Stimulated activated effector memory CD8-positive, alpha-beta T cell treated with anti-CD3 and anti-CD28 coated beads, Interleukin-12 subunit alpha, Interleukin-12 subunit beta, amount 100 ng/mL, for 72 hours (primary cell): ENCODE data around the gene APPBP2.
"Not testable (repeated sequence)": the region's sequence is repeated elsewhere in the genome, so short reads cannot be mapped to it uniquely, and the experiment has no call there.

Experiments used
- ATAC-seq: fragments of 150-1000 bp; cut with Tn5 transposase; 2 replicates; pipeline ENCODE4 v1.10.0; 2021
- DNase-seq, 2 donors: peaks; one replicate each; pipeline ENCODE4 v3.0.0; 2021 to 2022; ENCODE audit warnings: low spot score in 2 of 2
- H3K27ac Mint-ChIP-seq: one replicate; pipeline ENCODE4 v1.8.0; 2022; ENCODE audit warnings: mild to moderate bottlenecking, mixed read lengths
- H3K36me3 Mint-ChIP-seq: one replicate; pipeline ENCODE4 v1.8.0; 2022; ENCODE audit warnings: mild to moderate bottlenecking, mixed read lengths
- H3K4me1 Mint-ChIP-seq: one replicate; pipeline ENCODE4 v1.8.0; 2022; ENCODE audit warnings: mixed read lengths
- H3K4me3 Mint-ChIP-seq: one replicate; pipeline ENCODE4 v1.8.0; 2022; ENCODE audit warnings: mild to moderate bottlenecking, mixed read lengths
- H3K9me3 Mint-ChIP-seq: one replicate; pipeline ENCODE4 v1.8.0; 2022; ENCODE audit warnings: mixed read lengths

Gene APPBP2

DNA sequence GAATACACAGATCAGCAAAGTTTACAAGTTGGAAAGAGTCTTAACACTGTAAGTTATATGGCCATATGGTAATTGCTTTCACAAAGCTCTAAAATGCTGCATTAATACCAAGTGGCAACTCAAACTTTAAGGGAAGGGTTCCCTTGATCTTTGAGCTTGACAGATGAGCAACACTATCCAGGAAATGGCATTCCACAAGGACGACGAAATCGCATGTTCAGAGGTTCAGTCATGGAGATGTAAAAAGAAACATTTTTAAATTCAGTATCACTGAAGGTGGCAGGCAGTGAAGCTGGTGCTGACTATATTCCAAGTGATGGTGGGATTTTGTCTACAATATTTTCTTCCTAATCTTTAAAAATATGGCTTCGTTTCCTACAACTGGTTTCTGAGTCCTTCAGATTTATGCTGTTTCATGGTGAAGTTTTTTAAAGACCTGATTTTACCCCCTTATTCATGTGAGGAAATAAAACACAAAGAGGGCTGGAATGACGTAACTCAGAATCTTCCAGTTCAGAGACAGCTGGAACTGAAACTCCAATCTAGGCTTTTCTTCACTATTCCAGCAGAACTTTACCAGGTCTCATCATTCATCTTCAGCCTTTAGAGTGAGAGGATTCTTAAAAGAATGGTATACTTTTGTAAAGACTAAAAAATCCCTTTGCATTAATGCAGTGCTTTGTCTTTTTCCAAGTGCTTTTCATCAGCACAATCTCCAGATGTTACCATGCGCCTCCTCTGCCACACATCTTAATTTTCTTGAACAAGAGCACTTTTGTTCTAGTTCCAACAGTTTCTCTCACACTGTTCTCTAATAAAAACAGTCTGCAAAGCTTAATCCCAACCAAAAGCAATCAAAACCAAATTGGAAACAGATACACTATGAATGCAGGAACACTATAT lies 83.5 kb downstream of the APPBP2 start:
- no peak overlapping the region for H3K4me3 Mint-ChIP-seq
- H3K9me3 Mint-ChIP-seq: no peaks in the 10 kb centered on the region
- DNase-seq: no peak
- H3K36me3 Mint-ChIP-seq: peaks cover 18% of the 10 kb centered on the region
- no peak for ATAC-seq
- H3K27ac Mint-ChIP-seq: no peak overlapping the region
- no peaks in the 10 kb centered on the region for H3K4me1 Mint-ChIP-seq

DNA sequence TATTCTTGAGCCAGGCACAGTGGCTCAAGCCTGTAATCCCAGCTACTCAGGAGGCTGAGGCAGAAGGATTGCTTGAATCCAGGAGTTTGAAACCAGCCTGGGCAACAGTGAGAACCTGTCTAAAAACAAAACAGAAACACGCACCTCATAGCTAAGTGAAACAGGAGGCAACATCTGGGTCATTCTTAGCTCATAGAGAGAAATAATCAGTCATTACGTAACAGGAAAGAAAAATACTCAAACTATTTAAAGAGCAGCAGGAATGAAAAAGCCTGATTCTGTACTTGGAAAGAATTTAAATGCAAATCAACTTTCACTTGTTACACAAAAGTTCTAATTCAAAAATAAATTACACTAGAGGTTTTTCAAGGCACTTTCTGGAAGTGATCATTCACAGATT lies 86.5 kb downstream of the APPBP2 start:
- Mint-ChIP-seq H3K9me3 (no peaks in the 10 kb centered on the region), H3K4me1 (peaks cover 5% of the 10 kb centered on the region), H3K4me3 (no peak overlapping the region), H3K27ac (no peak overlapping the region), H3K36me3 (no peaks in the 10 kb centered on the region)
- no peak for ATAC-seq
- DNase-seq: no peak

DNA sequence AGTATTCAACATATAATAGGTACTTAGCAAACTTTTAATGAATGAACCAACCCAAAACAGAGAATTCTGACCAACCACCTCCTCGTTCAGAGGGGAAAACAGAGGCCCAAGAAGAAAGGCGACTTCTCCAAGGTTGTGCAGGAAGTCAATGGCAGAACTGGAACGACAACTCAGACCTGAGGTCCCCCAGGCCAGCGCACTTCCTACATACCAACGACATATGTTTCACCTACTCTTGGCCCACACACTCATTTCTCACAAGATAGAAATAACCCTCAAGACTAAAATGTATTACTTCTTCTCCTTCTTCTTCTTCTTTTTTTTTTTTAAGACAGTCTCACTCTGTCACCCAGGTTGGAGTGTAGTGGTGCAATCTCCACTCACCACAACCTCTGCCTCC lies 89.4 kb downstream of the APPBP2 start:
- Mint-ChIP-seq H3K9me3 (no peaks in the 10 kb centered on the region), H3K4me3 (no peak overlapping the region), H3K36me3 (no peaks in the 10 kb centered on the region), H3K4me1 (peaks cover 5% of the 10 kb centered on the region), H3K27ac (no peak overlapping the region)
- ATAC-seq (no peak), DNase-seq (no peak)

GRCh38 chr17:60435244-60436167 lies 90.5 kb downstream of the APPBP2 start:
- ATAC-seq (peak; percentile 52), DNase-seq (peak; percentile 44 to 73)
- Mint-ChIP-seq H3K9me3 (no peaks in the 10 kb centered on the region), H3K4me3 (no peak overlapping the region), H3K36me3 (no peaks in the 10 kb centered on the region), H3K27ac (no peak overlapping the region), H3K4me1 (peaks cover 5% of the 10 kb centered on the region)

DNA sequence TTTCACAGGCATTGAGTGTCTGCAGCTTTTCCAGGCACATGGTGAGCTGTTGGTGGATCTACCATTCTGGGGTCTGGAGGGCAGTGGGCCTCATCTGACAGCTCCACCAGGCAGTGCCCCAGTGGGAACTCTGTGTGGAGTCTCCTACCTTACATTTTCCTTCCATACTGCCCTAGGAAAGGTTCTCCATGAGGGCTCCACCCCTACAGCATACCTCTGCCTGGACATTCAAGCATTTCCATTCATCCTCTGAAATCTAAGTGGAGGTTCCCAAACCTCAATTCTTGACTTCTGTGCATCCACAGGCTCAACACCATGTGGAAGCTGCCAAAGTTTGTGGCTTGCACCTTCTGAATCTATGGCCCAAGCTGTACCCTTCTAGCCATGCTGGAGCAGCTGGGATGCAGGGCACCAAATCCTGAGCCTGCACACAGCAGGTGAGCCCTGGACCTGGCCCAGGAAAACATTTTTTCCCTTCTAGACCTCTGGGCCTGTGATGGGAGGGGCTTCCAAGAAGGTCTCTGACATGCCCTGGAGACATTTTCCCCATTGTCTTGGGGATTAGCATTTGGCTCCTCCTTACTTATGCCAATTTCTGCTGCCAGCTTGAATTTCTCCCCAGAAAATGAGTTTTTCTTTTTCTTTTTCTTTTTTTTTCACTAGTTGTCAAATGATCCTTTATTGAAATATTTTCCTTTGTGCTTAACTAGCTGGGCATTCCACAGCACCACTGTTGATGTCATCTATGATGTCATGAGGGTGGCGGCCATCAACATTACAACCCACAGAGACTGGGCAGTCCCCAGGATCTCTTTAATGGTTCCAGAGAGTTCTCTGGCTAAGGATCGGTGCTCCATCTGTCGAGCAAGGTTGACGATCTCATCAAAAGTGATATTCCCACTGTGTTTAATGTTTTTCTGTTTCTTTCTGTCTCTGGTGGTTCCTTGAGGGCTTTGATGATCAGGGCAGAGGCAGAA lies 92.7 kb downstream of the APPBP2 start:
- ATAC-seq, H3K9me3 Mint-ChIP-seq, H3K4me3 Mint-ChIP-seq, H3K36me3 Mint-ChIP-seq, H3K27ac Mint-ChIP-seq, H3K4me1 Mint-ChIP-seq, DNase-seq: not testable (repeated sequence)

DNA sequence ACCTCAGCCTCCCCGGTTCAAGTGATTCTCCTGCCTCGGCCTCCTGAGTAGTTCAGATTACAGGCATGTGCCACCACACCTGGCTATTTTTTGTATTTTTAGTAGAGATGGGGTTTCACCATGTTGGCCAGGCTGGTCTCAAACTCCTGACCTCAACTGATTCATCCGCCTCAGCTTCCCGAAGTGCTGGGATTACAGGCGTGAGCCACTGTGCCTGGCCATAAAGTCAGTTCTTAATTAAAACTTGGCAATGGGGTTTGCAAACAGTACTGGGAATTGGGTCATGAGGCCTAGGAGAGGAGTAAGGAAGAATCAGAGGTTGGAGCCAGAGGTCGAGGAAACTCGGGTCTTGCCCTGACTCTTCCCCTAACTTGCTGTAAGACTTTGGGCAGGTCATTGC lies 95.5 kb downstream of the APPBP2 start:
- H3K36me3 Mint-ChIP-seq, ATAC-seq, H3K4me3 Mint-ChIP-seq, H3K27ac Mint-ChIP-seq, H3K9me3 Mint-ChIP-seq, DNase-seq, H3K4me1 Mint-ChIP-seq: not testable (repeated sequence)

GRCh38 chr17:60428491-60428890 lies 97.6 kb downstream of the APPBP2 start:
- ATAC-seq, H3K36me3 Mint-ChIP-seq, H3K4me1 Mint-ChIP-seq, H3K27ac Mint-ChIP-seq, DNase-seq, H3K9me3 Mint-ChIP-seq, H3K4me3 Mint-ChIP-seq: not testable (repeated sequence)

DNA sequence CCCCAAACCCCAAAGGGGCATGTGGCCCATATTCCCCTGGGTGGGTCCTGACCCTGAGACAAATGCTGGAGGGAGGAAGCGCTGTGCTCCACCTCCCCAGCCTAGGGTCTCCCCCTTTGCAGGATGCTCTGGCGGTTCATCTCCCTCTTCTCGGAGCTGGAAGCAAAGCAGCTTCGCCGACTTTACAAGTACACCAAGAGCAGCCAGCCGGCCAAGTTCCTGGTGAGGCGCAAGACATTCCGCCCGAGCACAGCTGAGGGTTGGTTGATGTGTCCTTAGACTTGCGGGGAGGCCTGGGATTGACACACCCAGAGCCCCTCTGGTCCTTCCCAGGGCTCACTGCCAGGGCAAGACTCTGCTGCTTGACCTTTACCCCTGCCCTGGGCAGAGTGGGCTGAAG lies 99.4 kb downstream of the APPBP2 start:
- ATAC-seq (no peak), DNase-seq (no peak)
- Mint-ChIP-seq H3K4me1 (peaks cover 6% of the 10 kb centered on the region), H3K27ac (no peak overlapping the region), H3K9me3 (no peaks in the 10 kb centered on the region), H3K4me3 (no peak overlapping the region), H3K36me3 (no peaks in the 10 kb centered on the region)

- H3K4me3 Mint-ChIP-seq: no peak overlapping the region
Measured at GRCh38 chr17:60425626-60426025, 100.4 kb downstream of the APPBP2 start.

DNA sequence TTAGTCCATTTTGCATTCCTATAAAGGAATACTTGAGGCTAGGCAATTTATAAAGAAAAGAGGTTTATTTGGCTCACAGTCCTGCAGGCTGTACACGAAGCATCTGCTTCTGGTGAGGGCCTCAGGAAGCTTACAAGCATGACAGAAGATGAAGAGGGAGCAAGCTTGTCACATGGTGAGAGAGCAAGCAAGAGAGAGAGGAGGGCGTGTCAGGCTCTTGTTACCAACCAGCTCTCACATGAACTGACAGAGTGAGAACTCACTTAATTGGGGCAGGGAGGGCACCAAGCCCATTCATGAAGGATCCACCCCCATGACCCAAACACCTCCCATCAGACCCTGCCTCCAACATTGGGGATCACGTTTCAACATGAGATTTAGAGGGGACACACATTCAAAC lies 102.2 kb downstream of the APPBP2 start:
- no peak overlapping the region for H3K27ac Mint-ChIP-seq
- no peaks in the 10 kb centered on the region for H3K9me3 Mint-ChIP-seq
- H3K4me3 Mint-ChIP-seq: no peak overlapping the region
- H3K36me3 Mint-ChIP-seq: no peaks in the 10 kb centered on the region
- ATAC-seq (no peak), DNase-seq (no peak)
- peaks cover 14% of the 10 kb centered on the region for H3K4me1 Mint-ChIP-seq

More at GRCh38 chr17:60425626-60426025, 100.4 kb downstream of the APPBP2 start:
- H3K9me3 Mint-ChIP-seq: no peaks in the 10 kb centered on the region
- DNase-seq (no peak), ATAC-seq (no peak)
- peaks cover 14% of the 10 kb centered on the region for H3K4me1 Mint-ChIP-seq
- H3K36me3 Mint-ChIP-seq: no peaks in the 10 kb centered on the region
- no peak overlapping the region for H3K27ac Mint-ChIP-seq

- H3K36me3 Mint-ChIP-seq: no peaks in the 10 kb centered on the region
- peak within 1 kb of the TSS; percentile 70 for H3K4me3 Mint-ChIP-seq
- H3K27ac Mint-ChIP-seq: peak within 1 kb of the TSS; percentile 89
- H3K4me1 Mint-ChIP-seq: peaks cover 14% of the 10 kb centered on the region
- ATAC-seq (no peak), DNase-seq (no peak)
- no peaks in the 10 kb centered on the region for H3K9me3 Mint-ChIP-seq
Measured at GRCh38 chr17:60422162-60422665, 103.8 kb downstream of the APPBP2 start, which contains the start of gene CHCT1. CHCT1 (plus strand) TSS chr17:60422489; CDS start chr17:60422593, 104 bp downstream.

- peak; percentile 97 for ATAC-seq
- H3K27ac Mint-ChIP-seq: peak overlapping the region; percentile 89
- DNase-seq: peak; percentile 70 to 87
- H3K4me1 Mint-ChIP-seq: peaks cover 14% of the 10 kb centered on the region
- H3K9me3 Mint-ChIP-seq: no peaks in the 10 kb centered on the region
- H3K36me3 Mint-ChIP-seq: no peaks in the 10 kb centered on the region
- H3K4me3 Mint-ChIP-seq: peak overlapping the region; percentile 70
Measured at GRCh38 chr17:60421273-60422161, 104.5 kb downstream of the APPBP2 start.

GRCh38 chr17:60419875-60420274 lies 106.2 kb downstream of the APPBP2 start:
- ATAC-seq, DNase-seq, H3K36me3 Mint-ChIP-seq, H3K27ac Mint-ChIP-seq, H3K9me3 Mint-ChIP-seq, H3K4me3 Mint-ChIP-seq: not testable (repeated sequence)
- H3K4me1 Mint-ChIP-seq: peaks cover 14% of the 10 kb centered on the region
